HG02571 (cell line): ENCODE data around the gene NWD2.
"Not testable (repeated sequence)": the region's sequence is repeated elsewhere in the genome, so short reads cannot be mapped to it uniquely, and the experiment has no call there.

Experiments
- ATAC-seq: cut with Tn5 transposase; IDR thresholded peaks from one replicate; pipeline ENCODE4 v1.9.1; 2021; ENCODE audit warnings: mild to moderate bottlenecking, moderate library complexity; ENCODE audit not compliant: unreplicated experiment

NWD2 gene

DNA sequence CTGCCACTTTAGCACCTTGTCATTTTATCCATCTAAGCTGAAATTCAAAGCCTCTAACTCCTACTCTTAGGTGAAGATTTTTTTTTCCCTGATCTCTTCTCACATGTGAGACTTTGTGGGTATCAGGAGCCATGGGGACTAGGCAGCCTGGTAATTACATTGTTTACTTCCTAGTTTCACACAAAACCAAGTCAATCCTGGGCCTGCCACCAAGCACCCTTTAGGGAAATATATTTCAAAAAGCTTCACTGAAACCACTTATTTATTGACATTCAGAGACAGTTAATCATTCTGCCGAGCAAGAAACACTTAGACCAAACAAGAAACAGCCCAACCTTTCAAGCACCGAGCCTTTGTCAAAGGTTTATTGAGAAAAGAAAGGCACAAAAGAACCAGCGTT is 241.6 kb downstream of the NWD2 start:
- no peak for ATAC-seq

GRCh38 chr4:37487668-37488067 is 243.1 kb downstream of the NWD2 start:
- no peak for ATAC-seq

- ATAC-seq, result no peak
Observed at GRCh38 chr4:37489697-37490096, 245.2 kb downstream of the NWD2 start.

DNA sequence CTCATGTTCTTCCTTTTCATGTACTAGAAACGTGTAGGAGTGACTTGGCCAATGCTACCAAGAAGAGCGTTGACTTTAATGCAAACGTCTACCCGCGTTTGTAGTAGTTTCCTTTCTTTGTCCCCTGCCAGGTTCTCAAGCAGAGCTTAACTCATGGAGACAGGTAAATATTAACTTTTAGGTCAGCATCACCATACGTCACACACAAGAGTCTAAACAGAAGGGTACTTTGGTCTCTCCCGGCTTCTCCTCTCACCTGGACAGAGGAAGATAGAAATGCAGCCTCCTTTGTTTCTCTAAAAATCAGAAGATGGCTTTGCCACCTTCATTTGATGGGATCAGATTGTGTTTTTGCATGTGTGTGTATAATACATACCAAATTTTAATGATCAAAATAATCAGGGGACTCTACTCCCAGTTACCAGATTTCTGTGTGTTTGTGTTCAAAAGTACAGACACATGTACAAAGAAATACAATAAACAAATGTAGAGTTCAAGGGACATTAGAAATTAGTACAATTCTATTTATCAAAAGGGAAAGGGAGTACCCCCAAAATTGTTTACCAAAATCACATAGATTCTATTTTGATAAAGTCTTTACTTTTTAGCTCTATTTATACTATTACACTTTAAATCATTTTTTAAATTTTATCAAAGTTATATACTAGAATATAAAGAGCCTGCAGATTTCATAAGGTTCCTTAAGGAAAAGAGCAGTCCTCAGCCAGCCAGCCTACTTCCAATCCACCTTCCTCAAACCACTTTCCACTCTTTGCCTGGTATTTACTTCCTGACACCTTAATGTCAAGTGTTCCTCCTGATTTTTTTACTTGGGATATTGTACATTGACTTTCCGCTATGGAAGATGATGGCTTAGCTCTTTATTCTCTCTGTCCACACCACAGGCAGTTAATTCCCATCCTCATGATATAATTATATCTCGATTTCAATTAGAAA is 246.1 kb downstream of the NWD2 start:
- no peak for ATAC-seq

- ATAC-seq, result not testable (repeated sequence)
Observed at GRCh38 chr4:37495353-37495752, 250.8 kb downstream of the NWD2 start.
